SK-N-SH (cell line): ENCODE measurements around the gene CCDC169. TPM values are rescaled to one million over a fixed set of nuclear protein-coding genes. Genes with fewer than 3 reads are reported as not detected.
A peak's percentile ranks its signal among the peaks of the same experiment; 100 is the strongest.

Experiments used
- CTCF ChIA-PET: fragments of 300-600, 350-600 bp; formaldehyde crosslinking; extraction: SDS; loops from one replicate; lab custom pipeline; 2021; lab: Yijun Ruan, JAX
- POLR2A ChIA-PET: fragments of 350-600 bp; sonication (Branson Sonifier 250); formaldehyde crosslinking; extraction: SDS; loops from one replicate; lab custom pipeline; 2020; ENCODE audit warnings: antibody characterized with exemption, inconsistent platforms; lab: Yijun Ruan, JAX
- DNase-seq: peaks from one replicate; pipeline ENCODE4 v3.0.0; 2012
- H2AFZ ChIP-seq: fragments of 200-600 bp; sonication (generic); 2 replicates; pipeline ENCODE4 v1.8.1; 2016; ENCODE audit warnings: antibody characterized with exemption, mild to moderate bottlenecking, low read depth
- H3F3A ChIP-seq: fragments of 200-600 bp; sonication (generic); replicated peaks from 2 replicates; pipeline ENCODE3; 2016; ENCODE audit warnings: antibody characterized with exemption, mild to moderate bottlenecking; ENCODE audit not compliant: insufficient read depth
- H3K27ac ChIP-seq, 2 experiments: fragments of 200-500 bp in 1 of 2; fragments of 200-600 bp in 1 of 2; sonication (Bioruptor generic) in 1 of 2; sonication (generic), shearing (Covaris generic) in 1 of 2; 2 replicates each; pipeline versions ENCODE4 v1.5.1 to v1.6.1; 2014 to 2016; ENCODE audit warnings: low read depth in 2 of 2, inconsistent platforms in 1 of 2, low read length in 1 of 2, mild to moderate bottlenecking in 1 of 2, mixed read lengths in 1 of 2
- H3K27me3 ChIP-seq: fragments of 200-600 bp; sonication (generic), shearing (Covaris generic); 2 replicates; pipeline ENCODE4 v1.6.1; 2016; ENCODE audit warnings: mixed run types; ENCODE audit not compliant: insufficient read depth
- H3K36me3 ChIP-seq, 2 experiments: fragments of 200-500 bp in 1 of 2; fragments of 200-600 bp in 1 of 2; sonication (Bioruptor generic) in 1 of 2; sonication (generic) in 1 of 2; replicated peaks in 1 of 2; 2 replicates each; pipeline versions ENCODE3 to v1.5.1; 2014 to 2016; ENCODE audit warnings: low read length in 1 of 2, mild to moderate bottlenecking in 1 of 2; ENCODE audit not compliant: insufficient read depth in 2 of 2, control insufficient read depth in 1 of 2
- H3K4me1 ChIP-seq, 2 experiments: fragments of 200-500 bp in 1 of 2; fragments of 200-600 bp in 1 of 2; sonication (Bioruptor generic) in 1 of 2; sonication (generic), shearing (Covaris generic) in 1 of 2; 2 replicates each; pipeline versions ENCODE4 v1.5.1 to v1.6.1; 2014 to 2016; ENCODE audit warnings: low read depth in 1 of 2, low read length in 1 of 2, mixed run types in 1 of 2; ENCODE audit not compliant: insufficient read depth in 2 of 2, control insufficient read depth in 1 of 2
- H3K4me2 ChIP-seq: fragments of 200-600 bp; sonication (generic), shearing (Covaris generic); 2 replicates; pipeline ENCODE4 v1.6.1; 2017; ENCODE audit warnings: mixed run types
- H3K4me3 ChIP-seq, 2 experiments: fragments of 200-500 bp in 1 of 2; fragments of 200-600 bp in 1 of 2; sonication (Bioruptor generic) in 1 of 2; sonication (generic), shearing (Covaris generic) in 1 of 2; 2 replicates each; pipeline versions ENCODE4 v1.5.1 to v1.8.1; 2014 to 2016; ENCODE audit warnings: low read depth in 2 of 2, inconsistent platforms in 1 of 2, low read length in 1 of 2, mild to moderate bottlenecking in 1 of 2, mixed read lengths in 1 of 2, moderate library complexity in 1 of 2
- H3K79me2 ChIP-seq: fragments of 200-600 bp; sonication (generic); 2 replicates; pipeline ENCODE4 v1.8.1; 2017; ENCODE audit warnings: mild to moderate bottlenecking; ENCODE audit not compliant: insufficient read depth
- H3K9ac ChIP-seq: fragments of 200-600 bp; sonication (generic); 2 replicates; pipeline ENCODE4 v1.6.1; 2017; ENCODE audit warnings: mixed run types
- H3K9me2 ChIP-seq: fragments of 200-600 bp; sonication (generic); 2 replicates; pipeline ENCODE4 v1.6.1; 2017; ENCODE audit warnings: mixed run types
- H3K9me3 ChIP-seq: fragments of 200-600 bp; sonication (generic); 2 replicates; pipeline ENCODE4 v1.6.1; 2017; ENCODE audit warnings: mixed run types, mild to moderate bottlenecking, moderate library complexity
- H4K20me1 ChIP-seq: fragments of 200-600 bp; sonication (generic); 2 replicates; pipeline ENCODE4 v1.6.1; 2017; ENCODE audit warnings: mild to moderate bottlenecking, mixed run types; ENCODE audit not compliant: insufficient read depth
- CHD2 ChIP-seq: fragments of 150-350 bp; IDR thresholded peaks from 2 replicates; pipeline ENCODE4 v1.6.1; 2018; ENCODE audit warnings: low read length; ENCODE audit not compliant: partially characterized antibody
- EP300 ChIP-seq, 2 experiments: IDR thresholded peaks; 2 replicates each; pipeline versions ENCODE4 v1.4.0 to v1.6.1; 2012; ENCODE audit warnings: borderline replicate concordance in 1 of 2, low read depth in 1 of 2, low read length in 1 of 2
- EZH2phosphoT487 ChIP-seq: fragments of 200-600 bp; sonication (generic); IDR thresholded peaks from 2 replicates; pipeline ENCODE4 v1.6.1; 2017; ENCODE audit warnings: low read depth, mixed run types, mild to moderate bottlenecking, antibody characterized with exemption, moderate library complexity, borderline replicate concordance
- FOXJ3 ChIP-seq: sonication (generic); formaldehyde crosslinking; IDR thresholded peaks from 2 replicates; pipeline ENCODE4 v1.5.1; 2020; ENCODE audit warnings: mild to moderate bottlenecking, missing genetic modification reagents
- FOXM1 ChIP-seq: IDR thresholded peaks from 2 replicates; pipeline ENCODE4 v1.4.0; 2012; ENCODE audit warnings: low read depth, mild to moderate bottlenecking
- GATA2 ChIP-seq: sonication (generic); formaldehyde crosslinking; IDR thresholded peaks from 2 replicates; pipeline ENCODE4 v1.5.0; 2020; ENCODE audit warnings: mild to moderate bottlenecking, missing genetic modification reagents
- JUND ChIP-seq: IDR thresholded peaks from 2 replicates; pipeline ENCODE4 v1.4.0; 2012
- MXI1 ChIP-seq: IDR thresholded peaks from 2 replicates; pipeline ENCODE4 v1.6.1; 2012; ENCODE audit warnings: mild to moderate bottlenecking, low read depth, low read length, improper control_type of control experiment
- RCOR1 ChIP-seq: fragments of 150-350 bp; IDR thresholded peaks from 2 replicates; pipeline ENCODE4 v1.6.1; 2017; ENCODE audit warnings: antibody characterized with exemption, low read length
- SIN3A ChIP-seq: IDR thresholded peaks from 2 replicates; pipeline ENCODE4 v1.6.1; 2012; ENCODE audit warnings: low read depth, mild to moderate bottlenecking, low read length, moderate library complexity, borderline replicate concordance
- TAF1 ChIP-seq: IDR thresholded peaks from 2 replicates; pipeline ENCODE4 v1.6.1; 2012; ENCODE audit warnings: low read depth, mild to moderate bottlenecking, low read length, moderate library complexity, borderline replicate concordance
- TCF12 ChIP-seq: IDR thresholded peaks from 2 replicates; pipeline ENCODE4 v1.4.0; 2012
- TEAD4 ChIP-seq: IDR thresholded peaks from 2 replicates; pipeline ENCODE4 v1.4.0; 2012; ENCODE audit warnings: mild to moderate bottlenecking, borderline replicate concordance; ENCODE audit not compliant: insufficient read depth
- YY1 ChIP-seq: IDR thresholded peaks from 2 replicates; pipeline ENCODE4 v1.4.0; 2012; ENCODE audit warnings: low read depth, mild to moderate bottlenecking
- WGBS: methylation state at CpG from one replicate; pipeline ENCODE4 v1.1.6; 2017; ENCODE audit warnings: low lambda C conversion rate; 5-methylcytosine and 5-hydroxymethylcytosine counted together
- polyA plus RNA-seq, 3 experiments: library from polyadenylated mRNA; depleted of rRNA; stranded (reverse); fragments of >200 nt; gene quantifications; 2 replicates each; pipeline ENCODE4 v1.2.3, GENCODE V29; 2012
- TF ChIP-seq, protein P1 (sequence below): fragments of 200-600 bp; sonication (generic); IDR thresholded peaks from 2 replicates; pipeline ENCODE4 v1.6.1; 2017; ENCODE audit warnings: antibody characterized with exemption, mild to moderate bottlenecking, moderate library complexity
- TF ChIP-seq, protein P2 (sequence below): IDR thresholded peaks from 2 replicates; pipeline ENCODE4 v1.6.1; 2012; ENCODE audit warnings: mild to moderate bottlenecking, low read depth, low read length, moderate library complexity
- TF ChIP-seq, protein P3 (sequence below): IDR thresholded peaks from 2 replicates; pipeline ENCODE4 v1.4.0; 2012; ENCODE audit warnings: low read depth, borderline replicate concordance

CCDC169 gene
- polyA plus RNA-seq, 1 of the 3 experiments (the other 2 are of a cell fraction), result 1.8 TPM

DNA sequence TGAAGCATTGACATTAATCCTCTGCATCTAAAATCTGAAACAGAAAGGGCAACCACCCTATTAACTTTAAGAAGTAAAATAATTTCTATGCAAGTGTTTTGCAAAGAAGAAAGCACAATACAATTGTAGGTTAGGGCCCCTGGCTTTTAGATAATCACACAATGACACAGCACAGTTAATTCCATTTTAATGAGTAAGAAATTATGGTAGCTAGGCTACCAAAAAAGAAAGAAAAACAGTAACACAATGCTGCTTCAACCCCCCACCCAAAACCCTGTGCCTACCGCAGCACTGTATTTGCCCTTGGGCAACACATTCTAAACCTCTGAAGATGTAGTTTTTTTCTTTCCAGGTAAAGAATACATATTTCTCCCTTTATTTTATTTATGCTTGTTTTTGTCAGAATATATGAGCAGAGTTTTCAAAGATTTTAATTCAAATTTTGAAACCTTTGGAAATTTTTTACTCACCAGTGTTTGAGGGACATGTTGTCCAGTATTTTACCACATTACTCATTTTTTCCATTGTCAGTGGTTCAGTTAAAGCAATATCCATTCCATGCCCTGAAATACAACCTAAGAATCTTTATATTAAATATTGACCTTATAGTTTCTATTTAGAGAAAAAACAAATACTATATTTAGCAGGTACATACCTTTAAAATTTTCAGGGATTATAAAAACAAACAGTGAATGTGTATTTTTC is 104.3 kb downstream of the CCDC169 start:
- Histone ChIP-seq H3K79me2 (no peaks in the 10 kb centered on the region), H3K27ac (0 out of 4 replicates have a peak overlapping the region, but pooled peaks of 1 of the 2 experiments have one; percentile 30), H3K9me2 (no peaks in the 10 kb centered on the region), H3K9me3 (no peaks in the 10 kb centered on the region), H3K4me2 (peak overlapping the region; percentile 50), H3K36me3 (no peaks in the 10 kb centered on the region), H2AFZ (peak overlapping the region; percentile 47; the same call in 1 of the 2 replicates), H3K9ac (no peak overlapping the region), H3K27me3 (no peaks in the 10 kb centered on the region), H3K4me1 (peaks cover 2 to 7% of the 10 kb centered on the region in 2 experiments; a peak in 3 of 4 replicates), H4K20me1 (no peaks in the 10 kb centered on the region), H3F3A (no peaks in the 10 kb centered on the region), H3K4me3 (no peak overlapping the region)
- TF ChIP-seq FOXJ3 (CRISPR knock-in tag), result no peak
- TF ChIP-seq, protein P1, sequence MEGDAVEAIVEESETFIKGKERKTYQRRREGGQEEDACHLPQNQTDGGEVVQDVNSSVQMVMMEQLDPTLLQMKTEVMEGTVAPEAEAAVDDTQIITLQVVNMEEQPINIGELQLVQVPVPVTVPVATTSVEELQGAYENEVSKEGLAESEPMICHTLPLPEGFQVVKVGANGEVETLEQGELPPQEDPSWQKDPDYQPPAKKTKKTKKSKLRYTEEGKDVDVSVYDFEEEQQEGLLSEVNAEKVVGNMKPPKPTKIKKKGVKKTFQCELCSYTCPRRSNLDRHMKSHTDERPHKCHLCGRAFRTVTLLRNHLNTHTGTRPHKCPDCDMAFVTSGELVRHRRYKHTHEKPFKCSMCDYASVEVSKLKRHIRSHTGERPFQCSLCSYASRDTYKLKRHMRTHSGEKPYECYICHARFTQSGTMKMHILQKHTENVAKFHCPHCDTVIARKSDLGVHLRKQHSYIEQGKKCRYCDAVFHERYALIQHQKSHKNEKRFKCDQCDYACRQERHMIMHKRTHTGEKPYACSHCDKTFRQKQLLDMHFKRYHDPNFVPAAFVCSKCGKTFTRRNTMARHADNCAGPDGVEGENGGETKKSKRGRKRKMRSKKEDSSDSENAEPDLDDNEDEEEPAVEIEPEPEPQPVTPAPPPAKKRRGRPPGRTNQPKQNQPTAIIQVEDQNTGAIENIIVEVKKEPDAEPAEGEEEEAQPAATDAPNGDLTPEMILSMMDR, result no peak
- TF ChIP-seq, protein P2, sequence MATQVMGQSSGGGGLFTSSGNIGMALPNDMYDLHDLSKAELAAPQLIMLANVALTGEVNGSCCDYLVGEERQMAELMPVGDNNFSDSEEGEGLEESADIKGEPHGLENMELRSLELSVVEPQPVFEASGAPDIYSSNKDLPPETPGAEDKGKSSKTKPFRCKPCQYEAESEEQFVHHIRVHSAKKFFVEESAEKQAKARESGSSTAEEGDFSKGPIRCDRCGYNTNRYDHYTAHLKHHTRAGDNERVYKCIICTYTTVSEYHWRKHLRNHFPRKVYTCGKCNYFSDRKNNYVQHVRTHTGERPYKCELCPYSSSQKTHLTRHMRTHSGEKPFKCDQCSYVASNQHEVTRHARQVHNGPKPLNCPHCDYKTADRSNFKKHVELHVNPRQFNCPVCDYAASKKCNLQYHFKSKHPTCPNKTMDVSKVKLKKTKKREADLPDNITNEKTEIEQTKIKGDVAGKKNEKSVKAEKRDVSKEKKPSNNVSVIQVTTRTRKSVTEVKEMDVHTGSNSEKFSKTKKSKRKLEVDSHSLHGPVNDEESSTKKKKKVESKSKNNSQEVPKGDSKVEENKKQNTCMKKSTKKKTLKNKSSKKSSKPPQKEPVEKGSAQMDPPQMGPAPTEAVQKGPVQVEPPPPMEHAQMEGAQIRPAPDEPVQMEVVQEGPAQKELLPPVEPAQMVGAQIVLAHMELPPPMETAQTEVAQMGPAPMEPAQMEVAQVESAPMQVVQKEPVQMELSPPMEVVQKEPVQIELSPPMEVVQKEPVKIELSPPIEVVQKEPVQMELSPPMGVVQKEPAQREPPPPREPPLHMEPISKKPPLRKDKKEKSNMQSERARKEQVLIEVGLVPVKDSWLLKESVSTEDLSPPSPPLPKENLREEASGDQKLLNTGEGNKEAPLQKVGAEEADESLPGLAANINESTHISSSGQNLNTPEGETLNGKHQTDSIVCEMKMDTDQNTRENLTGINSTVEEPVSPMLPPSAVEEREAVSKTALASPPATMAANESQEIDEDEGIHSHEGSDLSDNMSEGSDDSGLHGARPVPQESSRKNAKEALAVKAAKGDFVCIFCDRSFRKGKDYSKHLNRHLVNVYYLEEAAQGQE, result no peak
- TF ChIP-seq SIN3A, result no peak
- TF ChIP-seq, protein P3, sequence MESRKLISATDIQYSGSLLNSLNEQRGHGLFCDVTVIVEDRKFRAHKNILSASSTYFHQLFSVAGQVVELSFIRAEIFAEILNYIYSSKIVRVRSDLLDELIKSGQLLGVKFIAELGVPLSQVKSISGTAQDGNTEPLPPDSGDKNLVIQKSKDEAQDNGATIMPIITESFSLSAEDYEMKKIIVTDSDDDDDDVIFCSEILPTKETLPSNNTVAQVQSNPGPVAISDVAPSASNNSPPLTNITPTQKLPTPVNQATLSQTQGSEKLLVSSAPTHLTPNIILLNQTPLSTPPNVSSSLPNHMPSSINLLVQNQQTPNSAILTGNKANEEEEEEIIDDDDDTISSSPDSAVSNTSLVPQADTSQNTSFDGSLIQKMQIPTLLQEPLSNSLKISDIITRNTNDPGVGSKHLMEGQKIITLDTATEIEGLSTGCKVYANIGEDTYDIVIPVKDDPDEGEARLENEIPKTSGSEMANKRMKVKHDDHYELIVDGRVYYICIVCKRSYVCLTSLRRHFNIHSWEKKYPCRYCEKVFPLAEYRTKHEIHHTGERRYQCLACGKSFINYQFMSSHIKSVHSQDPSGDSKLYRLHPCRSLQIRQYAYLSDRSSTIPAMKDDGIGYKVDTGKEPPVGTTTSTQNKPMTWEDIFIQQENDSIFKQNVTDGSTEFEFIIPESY, result no peak
- TF ChIP-seq MXI1, result no peak
- TF ChIP-seq TCF12, result no peak
- no peak for TF ChIP-seq FOXM1
- TF ChIP-seq RCOR1, result no peak
- no peak for TF ChIP-seq TEAD4
- TF ChIP-seq JUND, result no peak
- TF ChIP-seq TAF1, result no peak
- TF ChIP-seq EP300 (IDR thresholded peaks at IDR 0.05; ENCODE audit: borderline replicate concordance in 1 of 2, low read depth in 1 of 2, low read length in 1 of 2), result no peak
- no peak for TF ChIP-seq CHD2
- TF ChIP-seq YY1, result no peak
- TF ChIP-seq GATA2 (CRISPR knock-in tag), result no peak
- TF ChIP-seq EZH2phosphoT487, result no peak
- ChIA-PET POLR2A (no interaction called here), CTCF (no interaction called here)
- DNase-seq, result no peak
- WGBS, result 81% methylated on average over 1 of the region's 1 CpG
